ENCODE results near the gene MR1.

Gene MR1

GRCh38 chr1:181087400-181087901 is 53.7 kb downstream of the MR1 start:
- peak overlapping the region; percentile 94 for H3K9ac ChIP-seq (ENCODE audit: low read length)
- H3K9me3 ChIP-seq (ENCODE audit: control insufficient read depth, low read length) = no peaks in the 10 kb centered on the region
- no peak for DNase-seq (ENCODE audit: low read depth)
- H3K27me3 ChIP-seq (replicated peaks; ENCODE audit: control insufficient read depth, insufficient read depth, low read length) = no peaks in the 10 kb centered on the region
- H3K4me3 ChIP-seq (ENCODE audit: low read length) = peak overlapping the region; percentile 97
- no peaks in the 10 kb centered on the region for H3K36me3 ChIP-seq (ENCODE audit: control insufficient read depth, insufficient read depth, low read length, severe bottlenecking)
- H3K4me1 ChIP-seq (ENCODE audit: control insufficient read depth, insufficient read depth, low read length) = peaks cover 37% of the 10 kb centered on the region

- Histone ChIP-seq H3K4me3 (ENCODE audit: low read length) (peak within 1 kb of the TSS; percentile 97), H3K9me3 (ENCODE audit: control insufficient read depth, low read length) (no peaks in the 10 kb centered on the region), H3K9ac (ENCODE audit: low read length) (peak within 1 kb of the TSS; percentile 94), H3K36me3 (ENCODE audit: control insufficient read depth, insufficient read depth, low read length, severe bottlenecking) (no peaks in the 10 kb centered on the region), H3K27me3 (replicated peaks; ENCODE audit: control insufficient read depth, insufficient read depth, low read length) (no peaks in the 10 kb centered on the region), H3K4me1 (ENCODE audit: control insufficient read depth, insufficient read depth, low read length) (peaks cover 37% of the 10 kb centered on the region)
- peak; percentile 98 for DNase-seq (ENCODE audit: low read depth)
These were observed 54.6 kb downstream of the MR1 start, which contains the start of gene IER5 for GRCh38 chr1:181088079-181089016. Gene IER5 (plus strand): TSS chr1:181088700. CDS start chr1:181088903, 203 bp downstream.

- Histone ChIP-seq H3K27me3 (replicated peaks; ENCODE audit: control insufficient read depth, insufficient read depth, low read length) (no peaks in the 10 kb centered on the region), H3K9me3 (ENCODE audit: control insufficient read depth, low read length) (no peaks in the 10 kb centered on the region), H3K9ac (ENCODE audit: low read length) (peak overlapping the region; percentile 94), H3K36me3 (ENCODE audit: control insufficient read depth, insufficient read depth, low read length, severe bottlenecking) (no peaks in the 10 kb centered on the region), H3K4me3 (ENCODE audit: low read length) (peak overlapping the region; percentile 97), H3K4me1 (ENCODE audit: control insufficient read depth, insufficient read depth, low read length) (peaks cover 35% of the 10 kb centered on the region)
- peak; percentile 61 for DNase-seq (ENCODE audit: low read depth)
These were observed 55.4 kb downstream of the MR1 start for GRCh38 chr1:181089017-181089675.

- no peaks in the 10 kb centered on the region for H3K9me3 ChIP-seq (ENCODE audit: control insufficient read depth, low read length)
- peaks cover 42% of the 10 kb centered on the region for H3K4me1 ChIP-seq (ENCODE audit: control insufficient read depth, insufficient read depth, low read length)
- DNase-seq (ENCODE audit: low read depth) = peak; percentile 75
- peak overlapping the region; percentile 97 for H3K4me3 ChIP-seq (ENCODE audit: low read length)
- peak overlapping the region; percentile 94 for H3K9ac ChIP-seq (ENCODE audit: low read length)
- no peaks in the 10 kb centered on the region for H3K27me3 ChIP-seq (replicated peaks; ENCODE audit: control insufficient read depth, insufficient read depth, low read length)
- no peaks in the 10 kb centered on the region for H3K36me3 ChIP-seq (ENCODE audit: control insufficient read depth, insufficient read depth, low read length, severe bottlenecking)
These were observed 56.1 kb downstream of the MR1 start for GRCh38 chr1:181089676-181090544.

GRCh38 chr1:181090641-181091126 is 56.9 kb downstream of the MR1 start:
- DNase-seq (ENCODE audit: low read depth) = peak; percentile 42
- Histone ChIP-seq H3K27me3 (replicated peaks; ENCODE audit: control insufficient read depth, insufficient read depth, low read length) (no peaks in the 10 kb centered on the region), H3K4me3 (ENCODE audit: low read length) (peak overlapping the region; percentile 97), H3K9ac (ENCODE audit: low read length) (peak overlapping the region; percentile 94), H3K9me3 (ENCODE audit: control insufficient read depth, low read length) (no peaks in the 10 kb centered on the region), H3K36me3 (ENCODE audit: control insufficient read depth, insufficient read depth, low read length, severe bottlenecking) (no peaks in the 10 kb centered on the region), H3K4me1 (ENCODE audit: control insufficient read depth, insufficient read depth, low read length) (peaks cover 50% of the 10 kb centered on the region)

GRCh38 chr1:181091309-181092040 is 57.7 kb downstream of the MR1 start:
- Histone ChIP-seq H3K9me3 (ENCODE audit: control insufficient read depth, low read length) (no peaks in the 10 kb centered on the region), H3K27me3 (replicated peaks; ENCODE audit: control insufficient read depth, insufficient read depth, low read length) (no peaks in the 10 kb centered on the region), H3K4me1 (ENCODE audit: control insufficient read depth, insufficient read depth, low read length) (peaks cover 58% of the 10 kb centered on the region), H3K4me3 (ENCODE audit: low read length) (peak overlapping the region; percentile 97), H3K36me3 (ENCODE audit: control insufficient read depth, insufficient read depth, low read length, severe bottlenecking) (no peaks in the 10 kb centered on the region), H3K9ac (ENCODE audit: low read length) (peak overlapping the region; percentile 94)
- DNase-seq (ENCODE audit: low read depth) = no peak

- Histone ChIP-seq H3K9ac (ENCODE audit: low read length) (no peak overlapping the region), H3K4me1 (ENCODE audit: control insufficient read depth, insufficient read depth, low read length) (peaks cover 60% of the 10 kb centered on the region), H3K4me3 (ENCODE audit: low read length) (peak overlapping the region; percentile 97), H3K27me3 (replicated peaks; ENCODE audit: control insufficient read depth, insufficient read depth, low read length) (no peaks in the 10 kb centered on the region), H3K36me3 (ENCODE audit: control insufficient read depth, insufficient read depth, low read length, severe bottlenecking) (no peaks in the 10 kb centered on the region), H3K9me3 (ENCODE audit: control insufficient read depth, low read length) (no peaks in the 10 kb centered on the region)
- DNase-seq (ENCODE audit: low read depth) = no peak
These were observed 58.3 kb downstream of the MR1 start for GRCh38 chr1:181092056-181092455.

GRCh38 chr1:181092883-181093458 is 59.2 kb downstream of the MR1 start:
- Histone ChIP-seq H3K4me3 (ENCODE audit: low read length) (no peak overlapping the region), H3K36me3 (ENCODE audit: control insufficient read depth, insufficient read depth, low read length, severe bottlenecking) (no peaks in the 10 kb centered on the region), H3K27me3 (replicated peaks; ENCODE audit: control insufficient read depth, insufficient read depth, low read length) (no peaks in the 10 kb centered on the region), H3K9ac (ENCODE audit: low read length) (no peak overlapping the region), H3K4me1 (ENCODE audit: control insufficient read depth, insufficient read depth, low read length) (peaks cover 58% of the 10 kb centered on the region), H3K9me3 (ENCODE audit: control insufficient read depth, low read length) (no peaks in the 10 kb centered on the region)
- no peak for DNase-seq (ENCODE audit: low read depth)

GRCh38 chr1:181094416-181095212 is 60.8 kb downstream of the MR1 start:
- Histone ChIP-seq H3K36me3 (ENCODE audit: control insufficient read depth, insufficient read depth, low read length, severe bottlenecking) (no peaks in the 10 kb centered on the region), H3K4me3 (ENCODE audit: low read length) (peak overlapping the region; percentile 31), H3K4me1 (ENCODE audit: control insufficient read depth, insufficient read depth, low read length) (peaks cover 63% of the 10 kb centered on the region), H3K9me3 (ENCODE audit: control insufficient read depth, low read length) (no peaks in the 10 kb centered on the region), H3K9ac (ENCODE audit: low read length) (peak overlapping the region; percentile 11), H3K27me3 (replicated peaks; ENCODE audit: control insufficient read depth, insufficient read depth, low read length) (no peaks in the 10 kb centered on the region)
- peak; percentile 93 for DNase-seq (ENCODE audit: low read depth)

Data from adipocyte (in vitro differentiated cells).